GM20000 (cell line): ENCODE results near the gene ZNF277.

ENCODE experiments used
- DNase-seq: peaks from one replicate; pipeline ENCODE4 v3.0.0; 2012; ENCODE audit warnings: low spot score
- CTCF ChIP-seq: IDR thresholded peaks from 2 replicates; pipeline ENCODE4 v1.5.1; 2012; ENCODE audit warnings: mild to moderate bottlenecking, control low read depth; ENCODE audit errors: extremely low read depth, missing control alignments

Gene ZNF277

GRCh38 chr7:112174192-112174591 lies 32.3 kb upstream of the ZNF277 start:
- DNase-seq, result no peak
- TF ChIP-seq CTCF, result no peak

- DNase-seq, result no peak
- no peak for TF ChIP-seq CTCF
Observed at GRCh38 chr7:112176241-112176640, 30.3 kb upstream of the ZNF277 start.

- no peak for TF ChIP-seq CTCF
- DNase-seq, result no peak
Observed at GRCh38 chr7:112176693-112177415, 29.6 kb upstream of the ZNF277 start.

- no peak for DNase-seq
- no peak for TF ChIP-seq CTCF
Observed at GRCh38 chr7:112180223-112180622, 26.3 kb upstream of the ZNF277 start.

- no peak for TF ChIP-seq CTCF
- no peak for DNase-seq
Observed at GRCh38 chr7:112182749-112183148, 23.7 kb upstream of the ZNF277 start.

- no peak for DNase-seq
- no peak for TF ChIP-seq CTCF
Observed at GRCh38 chr7:112183266-112183665, 23.2 kb upstream of the ZNF277 start.

GRCh38 chr7:112184455-112184854 lies 22.0 kb upstream of the ZNF277 start:
- no peak for DNase-seq
- no peak for TF ChIP-seq CTCF
